HG03060 (cell line): ENCODE data around the gene AGAP1.

Experiments used
- ATAC-seq: cut with Tn5 transposase; IDR thresholded peaks from one replicate; pipeline ENCODE4 v1.9.1; 2021; ENCODE audit warnings: low read depth, moderate number of reproducible peaks; ENCODE audit not compliant: unreplicated experiment

The AGAP1 gene

DNA sequence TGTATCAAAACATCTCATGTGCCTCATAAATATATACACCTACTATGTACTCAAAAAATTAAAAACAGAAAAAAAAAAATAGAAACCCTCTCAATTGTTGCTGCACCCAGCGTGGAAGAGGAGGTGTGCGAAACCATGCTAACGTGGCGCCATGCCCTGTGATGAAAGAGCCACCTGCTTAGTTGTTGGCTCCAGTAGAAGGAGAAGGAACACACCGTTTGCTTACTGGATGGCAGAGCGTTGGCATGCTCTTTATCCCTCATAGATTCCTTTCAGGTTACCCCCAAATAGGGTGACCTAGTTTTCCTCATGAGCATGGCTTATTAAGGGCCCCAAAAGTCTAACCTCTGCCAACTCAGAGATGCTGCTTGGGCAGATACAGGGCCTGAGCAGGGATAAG, 332.1 kb downstream of the AGAP1 start:
- no peak for ATAC-seq

- ATAC-seq = no peak
These were observed 333.0 kb downstream of the AGAP1 start for GRCh38 chr2:235826826-235827225.

- ATAC-seq = no peak
These were observed 333.7 kb downstream of the AGAP1 start for GRCh38 chr2:235827585-235827992.

DNA sequence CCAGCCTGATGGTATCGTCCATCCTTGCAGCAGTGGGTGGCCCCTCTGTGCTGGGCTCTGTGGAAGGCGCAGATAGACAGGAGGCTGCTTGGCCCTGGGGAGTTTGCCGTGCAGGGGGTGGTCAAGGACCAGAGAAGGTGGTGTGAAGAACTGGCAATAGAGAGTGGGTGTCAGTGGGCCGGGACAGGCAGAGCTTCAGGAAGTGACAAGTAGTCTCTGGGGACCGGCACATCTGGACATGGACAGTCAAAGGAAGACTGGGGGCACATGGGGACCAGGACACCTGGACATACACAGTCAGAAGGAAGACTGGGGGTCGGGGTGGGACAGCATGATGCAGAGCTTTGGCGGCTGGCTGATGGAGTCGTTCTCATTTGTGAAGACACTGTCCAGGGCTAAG, 335.9 kb downstream of the AGAP1 start:
- no peak for ATAC-seq

GRCh38 chr2:235831755-235832154, 337.9 kb downstream of the AGAP1 start:
- no peak for ATAC-seq

DNA sequence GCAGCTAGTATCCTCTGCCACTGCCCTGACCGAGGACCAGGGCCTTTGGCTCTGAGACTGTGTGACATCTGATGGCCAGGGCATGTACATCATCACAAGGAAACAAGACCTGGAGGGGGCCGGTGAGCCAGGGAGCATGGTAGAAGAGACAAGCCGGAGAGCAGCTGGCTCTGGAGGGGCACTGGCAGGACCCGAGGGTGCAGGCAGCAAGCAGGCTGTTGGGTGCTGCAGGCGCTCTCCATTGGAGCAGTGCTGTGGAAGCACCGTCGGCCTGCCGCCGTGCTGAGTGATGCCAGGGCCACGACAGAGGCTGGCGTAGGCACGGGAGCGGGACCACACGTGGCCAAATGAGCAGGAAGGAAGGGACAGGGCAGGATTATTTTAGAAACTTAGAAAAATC, 339.1 kb downstream of the AGAP1 start:
- no peak for ATAC-seq

DNA sequence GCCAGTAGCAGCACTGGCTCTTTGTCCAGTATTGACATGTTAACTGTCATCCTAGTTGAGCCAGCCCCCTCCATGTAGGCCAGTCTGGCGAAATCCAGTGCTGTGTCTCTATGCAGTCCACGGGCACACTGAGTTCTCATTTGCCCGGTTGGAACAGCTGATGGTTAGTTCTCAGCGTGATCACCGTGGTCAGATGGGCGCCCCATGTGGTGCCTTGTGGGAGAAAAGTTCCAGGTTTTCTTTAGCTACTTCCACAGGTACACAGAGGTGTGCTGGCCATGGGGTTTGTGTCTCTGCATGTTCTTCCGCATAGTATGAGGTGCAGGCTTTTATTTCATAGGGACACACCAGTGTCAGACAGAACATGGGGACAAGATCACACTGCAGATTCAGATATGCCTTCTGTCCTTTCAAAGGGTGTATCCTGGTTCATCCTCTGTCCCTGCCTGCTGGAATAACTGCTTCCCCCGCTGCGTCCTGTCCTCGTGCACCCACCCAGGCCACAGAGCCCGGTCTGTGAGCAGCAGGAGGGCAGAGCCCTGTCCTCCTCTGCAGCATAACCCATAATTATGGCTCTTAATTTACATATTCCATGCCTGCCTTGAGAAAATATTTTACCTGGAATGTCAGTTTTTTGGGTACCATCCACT, 340.3 kb downstream of the AGAP1 start:
- ATAC-seq = no peak

GRCh38 chr2:235834781-235835180, 340.9 kb downstream of the AGAP1 start:
- ATAC-seq = no peak

DNA sequence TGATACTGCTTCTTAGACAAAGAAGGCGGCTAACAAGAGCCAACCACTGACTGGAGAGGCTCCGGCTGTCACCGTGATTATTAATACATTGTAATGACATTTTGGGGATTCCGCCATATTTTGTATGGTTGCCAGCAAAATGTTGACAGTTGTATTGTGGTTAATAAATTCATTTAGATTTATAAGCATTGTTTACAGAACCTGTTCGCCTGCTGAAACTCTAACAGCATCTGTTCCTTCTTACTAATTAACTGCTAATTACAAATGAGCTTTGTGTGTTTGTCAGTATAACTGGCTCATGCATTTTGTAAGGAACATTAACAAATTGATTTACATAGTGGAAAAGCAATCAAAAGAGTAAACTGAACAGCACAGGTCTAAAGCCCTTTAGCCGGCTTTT, 342.0 kb downstream of the AGAP1 start:
- ATAC-seq = no peak

GRCh38 chr2:235836491-235836911, 342.7 kb downstream of the AGAP1 start:
- ATAC-seq = no peak

- ATAC-seq = no peak
These were observed 345.4 kb downstream of the AGAP1 start for GRCh38 chr2:235839226-235839625.

DNA sequence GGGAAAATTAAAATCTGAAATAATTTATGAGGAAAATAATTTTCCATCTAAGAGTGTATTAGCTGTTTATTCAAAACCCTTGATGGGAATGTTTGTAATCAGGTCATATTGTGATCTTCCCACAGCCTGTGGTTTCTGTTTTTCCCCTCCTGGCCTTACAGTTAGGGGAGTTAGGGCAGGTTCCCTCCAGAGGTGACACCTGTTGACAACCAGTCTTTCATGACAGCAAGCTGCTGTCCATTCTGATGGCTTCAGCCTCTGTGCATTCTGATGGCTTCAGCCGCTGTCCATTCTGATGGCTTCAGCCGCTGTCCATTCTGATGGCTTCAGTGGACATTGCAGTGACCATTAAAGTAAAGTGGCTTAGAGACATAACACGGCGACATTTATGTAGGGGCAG, 346.1 kb downstream of the AGAP1 start:
- ATAC-seq = no peak

DNA sequence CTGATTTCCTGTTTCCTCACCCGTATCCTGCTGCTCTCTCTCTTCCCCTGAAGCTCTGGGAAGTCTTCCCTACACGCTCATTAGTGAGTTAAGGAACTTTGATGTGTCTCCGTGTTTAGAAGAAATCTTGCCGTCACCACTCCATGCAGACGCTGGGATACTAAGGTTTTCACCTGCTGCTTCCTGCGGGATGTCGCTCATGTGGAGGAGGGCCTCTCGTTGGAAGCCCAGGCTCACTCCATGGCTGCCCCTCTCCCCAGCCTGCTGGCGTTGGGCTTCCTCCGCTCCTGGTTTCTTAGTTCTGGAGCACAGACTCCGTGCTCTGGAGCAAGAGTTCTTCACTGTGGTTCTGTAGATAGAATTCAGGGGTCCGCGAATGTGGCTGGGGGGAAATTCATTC, 348.0 kb downstream of the AGAP1 start:
- no peak for ATAC-seq

DNA sequence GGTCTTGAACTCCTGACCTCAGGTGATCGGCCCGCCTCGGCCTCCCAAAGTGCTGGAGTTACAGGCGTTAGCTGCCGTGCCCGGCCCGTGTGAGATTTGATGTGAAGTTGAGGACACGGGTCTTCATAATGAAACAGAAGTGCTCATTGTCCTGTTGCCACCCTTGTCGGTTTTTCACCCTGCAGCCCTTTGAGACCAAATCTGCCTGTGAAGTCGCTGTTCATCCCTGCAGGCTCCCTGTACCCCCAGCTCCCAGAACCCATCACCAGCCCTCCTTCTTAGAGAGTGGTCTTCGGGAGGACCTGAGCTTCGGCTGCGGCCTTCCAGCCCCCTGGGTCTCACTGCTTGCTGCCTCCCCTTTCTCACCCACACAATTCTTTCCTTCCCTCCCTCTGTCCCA, 349.1 kb downstream of the AGAP1 start:
- no peak for ATAC-seq

GRCh38 chr2:235843591-235844395, 349.9 kb downstream of the AGAP1 start:
- no peak for ATAC-seq

DNA sequence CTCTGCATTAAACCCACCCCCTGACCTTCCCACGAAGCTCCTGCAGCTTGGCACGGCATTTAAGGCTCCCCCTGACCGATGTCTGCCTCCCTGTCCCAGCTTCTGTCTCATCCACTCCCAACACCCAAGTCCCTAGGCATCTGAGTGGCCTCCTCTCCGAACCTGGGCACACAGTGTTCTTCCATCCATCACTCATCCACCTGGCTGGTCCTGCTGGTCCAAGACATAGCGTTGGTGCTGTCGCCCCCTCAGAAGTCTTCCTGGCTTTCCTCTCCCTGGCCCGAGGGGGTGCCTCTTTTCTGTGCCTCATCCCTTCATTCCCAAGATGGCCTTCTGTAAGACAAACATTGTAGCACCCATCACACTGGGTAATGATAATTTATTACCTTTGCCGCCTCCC, 350.7 kb downstream of the AGAP1 start:
- ATAC-seq = no peak

- no peak for ATAC-seq
These were observed 351.4 kb downstream of the AGAP1 start for GRCh38 chr2:235845245-235845644.

DNA sequence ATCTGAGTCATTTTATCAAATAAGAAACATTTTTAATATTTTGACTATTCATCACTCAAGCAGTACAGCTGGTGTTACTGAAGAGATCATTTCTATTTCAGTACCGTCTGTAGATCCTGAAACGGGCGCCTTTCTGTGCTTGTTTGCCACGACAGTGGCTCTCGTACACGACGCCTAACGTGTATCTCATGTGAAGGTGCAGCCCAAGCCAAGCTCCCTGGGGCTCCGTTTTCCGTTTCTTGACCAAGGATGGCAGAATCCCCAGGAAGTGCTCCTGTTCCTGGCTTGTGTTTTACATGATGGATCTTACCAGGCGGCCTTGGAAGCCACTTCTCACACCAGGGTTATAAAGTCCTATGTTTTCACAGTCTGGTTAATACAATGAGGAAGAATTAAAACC, 353.7 kb downstream of the AGAP1 start:
- no peak for ATAC-seq

GRCh38 chr2:235848055-235848454, 354.2 kb downstream of the AGAP1 start:
- no peak for ATAC-seq

DNA sequence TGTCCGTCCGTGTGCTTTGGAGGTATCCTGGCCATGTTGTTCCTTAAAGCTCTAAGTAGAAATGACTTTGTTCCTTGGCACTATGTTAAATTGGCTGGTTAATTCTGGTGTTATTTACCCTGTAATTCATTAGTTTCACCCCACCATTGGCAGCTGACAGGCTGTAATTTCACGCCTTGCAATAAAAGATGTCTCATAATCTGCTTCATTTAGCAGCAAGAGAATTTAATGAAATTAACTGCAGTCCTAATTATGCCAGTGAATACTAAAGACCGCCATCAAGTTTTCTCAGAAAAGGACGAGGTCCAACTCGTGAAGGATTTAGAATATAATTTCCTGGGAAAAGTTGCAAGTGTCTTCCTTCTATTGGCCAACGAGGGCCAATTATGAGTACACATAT, 355.1 kb downstream of the AGAP1 start:
- no peak for ATAC-seq

DNA sequence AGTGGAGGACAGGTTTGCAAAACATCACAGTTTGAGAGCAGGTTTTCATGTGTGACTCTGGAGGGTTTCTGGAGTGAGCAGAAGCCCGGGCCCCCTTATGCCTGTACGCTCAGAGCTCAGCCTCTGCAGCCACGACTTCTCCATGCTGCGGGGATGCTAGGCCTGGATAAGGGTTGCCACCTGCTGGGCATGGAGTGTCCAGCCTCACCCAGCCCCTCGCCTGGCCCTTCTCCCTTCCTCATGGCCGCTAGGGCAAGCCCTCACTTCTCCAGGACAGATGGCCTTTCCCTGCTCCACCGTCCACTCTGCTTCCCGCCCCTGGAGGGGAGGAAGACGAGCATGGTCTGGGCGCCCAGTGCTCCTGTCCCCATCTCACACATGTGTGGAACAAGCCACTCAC, 355.6 kb downstream of the AGAP1 start:
- no peak for ATAC-seq

DNA sequence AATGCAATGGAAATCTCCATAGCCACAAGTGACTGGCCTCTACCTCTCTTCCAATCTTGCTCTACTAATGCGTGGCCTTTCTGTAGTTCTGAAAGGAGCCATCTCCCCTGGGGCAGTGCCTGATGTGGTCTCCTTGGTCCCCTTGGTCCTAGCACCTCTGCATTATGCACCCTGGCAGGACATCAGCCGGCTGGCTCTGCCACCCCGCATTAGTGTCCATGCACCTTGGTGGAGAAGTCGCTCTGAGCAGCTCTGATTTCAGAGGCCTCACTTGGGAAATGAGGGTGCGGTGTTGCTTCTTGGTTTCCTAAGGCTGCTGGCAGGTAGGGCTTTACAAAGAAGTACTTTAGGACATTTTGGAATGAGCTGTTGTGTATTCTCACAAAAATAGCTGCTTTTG, 356.4 kb downstream of the AGAP1 start:
- ATAC-seq = no peak
